Fibroblast of peridontal ligament (primary cell): ENCODE measurements around the gene MBOAT2.

Source experiments
- DNase-seq: peaks from one replicate; pipeline ENCODE4 v3.0.0-alpha.2; 2010; ENCODE audit errors: extremely low read depth

MBOAT2 gene

DNA sequence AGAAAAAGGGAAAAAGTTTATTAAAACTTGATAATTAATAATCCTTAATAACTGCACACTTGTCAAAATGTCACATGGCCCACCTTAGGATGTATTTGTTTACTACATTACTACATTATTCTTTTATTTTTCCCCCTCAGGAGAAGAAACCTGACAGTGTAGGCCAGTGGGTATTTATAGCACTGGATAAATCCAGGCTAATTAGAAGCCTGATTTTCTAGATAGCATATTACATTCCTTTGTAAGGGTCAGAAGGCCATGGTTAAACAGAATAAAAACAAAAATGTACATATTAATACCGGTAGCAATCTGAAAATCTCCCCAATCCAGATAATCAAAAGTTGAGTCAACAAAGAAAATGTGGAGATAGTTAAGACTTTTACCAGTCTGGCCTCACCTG lies 144.6 kb downstream of the MBOAT2 start:
- no peak for DNase-seq

DNA sequence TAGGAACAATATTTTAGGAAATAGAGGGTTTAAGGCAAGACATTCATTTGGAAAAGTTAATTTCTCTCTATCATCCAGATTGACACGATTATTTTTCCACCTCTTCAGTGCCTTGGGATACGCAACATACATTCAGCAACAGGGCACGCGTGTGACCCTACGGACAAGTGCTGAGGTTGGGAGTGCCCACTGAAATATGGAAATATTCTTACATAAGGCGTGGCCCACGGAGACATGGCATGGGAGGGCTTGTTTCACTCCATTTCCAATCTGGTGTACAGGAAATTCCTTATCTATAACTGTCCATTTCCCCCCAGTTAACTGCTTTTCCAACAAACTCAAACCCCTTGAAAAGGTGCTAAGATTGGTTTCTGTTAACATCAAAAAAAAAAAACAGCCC lies 145.2 kb downstream of the MBOAT2 start:
- DNase-seq, result no peak

DNA sequence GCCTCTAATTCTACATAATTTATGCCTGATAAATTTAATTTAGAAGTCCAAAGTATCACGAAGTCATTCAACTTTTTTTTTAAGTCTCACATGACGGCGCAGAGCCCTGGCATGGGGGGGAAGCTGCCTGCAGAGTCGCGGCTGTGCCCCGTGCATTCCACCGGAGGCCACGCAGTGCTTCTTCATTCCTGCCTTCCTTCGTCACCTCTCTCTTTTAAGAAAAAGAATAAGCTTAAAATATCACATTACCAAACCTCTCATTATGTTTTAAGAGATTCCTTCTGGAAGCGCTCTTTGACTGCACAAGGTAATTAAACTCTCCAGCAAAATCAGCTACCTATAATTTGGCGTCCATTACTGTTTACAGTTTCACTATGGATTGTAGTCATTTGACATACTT lies 145.8 kb downstream of the MBOAT2 start:
- DNase-seq, result peak; percentile 70

DNA sequence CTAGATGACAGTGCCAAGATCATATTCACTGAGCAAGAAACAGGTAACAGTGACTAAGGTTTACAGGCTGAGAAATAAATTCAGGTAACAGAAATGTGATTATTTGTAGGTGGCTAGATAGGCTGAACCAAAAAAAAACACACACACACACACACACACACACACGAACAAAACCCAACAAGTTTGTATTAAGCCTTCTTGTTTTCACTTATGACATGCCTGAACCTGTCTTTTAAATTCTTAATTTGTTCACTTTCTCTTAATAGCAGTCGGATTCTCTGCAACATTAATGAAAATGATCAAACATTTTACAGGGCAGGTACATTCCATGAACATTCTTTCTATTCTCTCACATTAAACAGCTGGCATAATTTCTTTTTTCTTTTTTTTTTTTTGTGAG lies 147.3 kb downstream of the MBOAT2 start:
- no peak for DNase-seq

DNA sequence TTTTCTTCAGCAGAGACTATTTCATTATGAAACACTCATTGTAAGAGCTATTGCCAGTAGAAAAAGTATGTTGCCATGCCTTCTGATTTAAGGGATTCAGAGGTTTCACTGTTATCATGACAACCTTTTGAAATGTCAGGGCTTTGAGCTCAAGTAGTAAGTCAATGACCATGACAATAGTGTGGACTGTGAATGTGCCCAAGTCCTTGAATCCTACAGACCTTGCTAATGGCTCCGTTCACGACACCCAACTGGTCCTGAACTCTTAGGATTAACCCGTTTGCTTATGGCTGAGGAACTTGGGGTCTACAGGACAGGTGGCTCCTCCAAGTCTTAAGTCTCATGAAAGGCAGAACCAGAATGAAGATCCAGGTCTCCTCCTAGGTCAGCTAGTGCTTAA lies 148.5 kb downstream of the MBOAT2 start:
- DNase-seq, result no peak

DNA sequence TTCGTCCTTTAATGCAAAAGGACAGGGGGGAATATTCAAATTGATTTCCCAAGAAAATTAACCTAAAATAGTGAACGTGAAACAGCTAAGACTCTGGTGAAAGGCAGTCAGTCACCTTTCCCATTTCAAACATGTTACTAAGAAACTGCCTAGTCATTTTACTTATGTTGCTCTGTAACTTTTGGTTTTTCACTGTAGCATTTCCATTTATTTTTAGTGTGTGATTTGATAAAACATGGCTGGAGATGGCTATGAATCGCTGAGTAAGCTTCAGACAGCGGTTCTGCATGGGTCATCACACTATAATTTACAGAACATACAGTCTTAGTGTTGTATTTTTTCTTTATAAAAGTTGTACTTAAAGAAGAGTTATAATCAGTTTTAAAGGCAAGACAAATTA lies 150.1 kb downstream of the MBOAT2 start:
- no peak for DNase-seq

DNA sequence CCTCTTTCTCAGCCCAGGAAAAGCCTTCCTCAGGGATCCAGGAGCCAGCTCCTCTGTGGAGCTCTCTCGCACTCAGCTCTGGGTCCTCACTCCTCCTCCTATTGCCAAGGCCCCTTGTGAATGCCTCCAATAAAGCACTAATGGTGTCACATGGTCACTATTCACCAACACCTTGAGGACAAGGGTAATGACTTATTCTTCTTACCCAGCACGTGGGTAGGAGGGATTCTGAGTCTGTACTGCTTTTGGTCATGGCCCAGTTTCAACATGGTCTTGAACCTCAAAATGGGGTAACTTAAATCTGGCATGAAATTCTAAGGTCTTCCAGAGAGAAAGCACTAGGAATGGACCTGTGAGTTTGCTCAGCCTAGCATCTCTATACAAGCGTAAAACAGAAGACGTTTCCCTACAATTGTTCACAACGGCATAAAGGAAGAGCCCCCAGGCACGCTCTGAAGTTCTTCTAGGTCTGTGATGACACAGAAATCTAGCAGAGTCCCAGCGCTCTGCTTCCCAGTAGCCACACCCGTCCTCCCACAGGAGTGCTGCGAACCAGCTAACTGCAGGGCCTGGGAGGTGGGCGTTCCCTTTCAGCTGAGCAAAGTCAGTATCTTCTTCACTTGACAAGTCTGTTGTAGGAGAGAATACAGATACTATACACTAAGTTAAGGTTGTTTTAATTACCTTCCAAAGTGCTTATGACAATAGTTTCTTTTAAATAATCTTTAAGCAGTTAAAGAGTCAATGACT lies 151.5 kb downstream of the MBOAT2 start:
- no peak for DNase-seq

DNA sequence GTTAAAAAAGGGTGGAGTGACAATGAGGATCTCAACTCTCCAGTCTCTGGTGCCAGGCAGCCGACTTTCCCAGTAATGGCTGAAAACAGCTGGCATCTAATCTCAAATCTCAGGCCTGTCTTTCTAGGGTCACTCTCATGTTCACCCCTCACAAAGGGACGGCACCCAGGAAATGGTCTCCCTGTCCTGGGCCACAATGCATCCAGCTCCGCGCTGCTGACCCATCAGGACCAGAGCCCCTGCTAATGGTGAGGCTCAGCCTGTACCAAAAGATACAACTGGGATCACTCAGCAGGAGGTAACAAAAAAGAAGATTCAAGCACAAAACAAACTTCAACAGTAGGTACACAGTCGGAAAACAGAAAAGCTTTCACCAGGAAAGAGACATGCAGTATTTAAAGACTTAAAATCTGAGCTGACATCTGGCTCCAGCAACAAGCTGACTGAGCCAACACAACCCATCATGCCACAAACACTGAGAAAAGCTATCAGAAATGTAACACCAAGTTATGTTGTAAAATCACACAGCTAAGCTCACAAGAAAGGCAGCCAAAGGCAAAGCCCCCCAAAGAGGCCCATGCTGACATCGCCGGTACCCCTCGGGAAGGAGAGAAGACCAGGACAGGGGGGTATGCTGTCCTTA lies 152.5 kb downstream of the MBOAT2 start:
- no peak for DNase-seq

DNA sequence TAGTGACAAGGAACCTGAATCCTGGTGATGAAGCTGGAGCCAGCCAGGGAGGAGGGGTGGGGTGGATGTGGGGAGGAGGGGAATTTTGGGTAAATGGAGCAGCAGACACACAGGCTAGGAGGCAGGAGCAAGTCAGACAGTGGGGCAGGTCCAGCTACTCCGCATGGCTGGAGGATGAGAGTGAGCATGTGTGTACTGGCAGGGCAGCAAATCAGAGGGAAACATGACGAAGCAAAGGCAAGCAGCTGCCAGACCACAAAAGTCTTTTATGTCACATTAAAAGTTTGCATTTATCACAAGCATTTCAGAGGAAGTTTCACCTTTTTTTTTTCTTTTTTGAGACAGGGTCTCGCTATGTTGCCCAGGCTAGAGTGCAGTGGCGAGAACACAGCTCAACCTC lies 154.2 kb downstream of the MBOAT2 start:
- DNase-seq, result peak; percentile 68

DNA sequence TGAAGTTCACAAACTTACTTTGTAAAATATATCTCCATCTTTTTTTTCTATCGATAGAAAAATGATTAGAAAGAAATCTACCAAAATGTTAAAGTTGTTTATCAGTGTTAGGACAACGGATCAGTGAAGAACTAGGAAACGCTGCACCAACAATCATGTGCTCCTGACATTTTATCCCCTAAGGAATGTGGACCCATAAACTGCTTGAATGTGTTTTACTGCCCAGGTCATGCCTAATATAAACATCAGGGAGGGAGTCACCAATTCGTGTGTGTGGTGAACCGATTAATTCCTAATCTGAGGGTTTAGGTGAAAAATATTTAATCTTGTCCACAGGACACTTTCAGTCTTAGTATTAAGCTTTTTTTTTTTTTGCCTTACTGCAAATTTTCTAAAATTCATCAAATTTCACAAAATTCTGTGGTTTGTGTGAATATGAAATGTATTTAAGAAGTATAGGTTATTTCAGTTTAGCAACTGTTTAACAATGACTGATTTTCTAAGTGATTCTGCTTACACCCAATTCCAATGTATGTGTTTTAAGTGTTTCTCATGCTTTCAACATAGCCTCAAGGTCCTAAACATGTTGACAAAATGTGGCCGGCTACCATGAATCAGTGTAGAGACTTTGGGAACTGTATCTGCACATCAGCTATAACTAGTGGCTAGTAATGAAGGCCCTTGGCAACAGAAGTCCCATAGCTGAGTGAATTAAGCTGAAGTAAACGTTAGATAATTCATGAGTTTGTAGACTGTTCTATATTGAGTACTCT lies 155.0 kb downstream of the MBOAT2 start:
- no peak for DNase-seq

DNA sequence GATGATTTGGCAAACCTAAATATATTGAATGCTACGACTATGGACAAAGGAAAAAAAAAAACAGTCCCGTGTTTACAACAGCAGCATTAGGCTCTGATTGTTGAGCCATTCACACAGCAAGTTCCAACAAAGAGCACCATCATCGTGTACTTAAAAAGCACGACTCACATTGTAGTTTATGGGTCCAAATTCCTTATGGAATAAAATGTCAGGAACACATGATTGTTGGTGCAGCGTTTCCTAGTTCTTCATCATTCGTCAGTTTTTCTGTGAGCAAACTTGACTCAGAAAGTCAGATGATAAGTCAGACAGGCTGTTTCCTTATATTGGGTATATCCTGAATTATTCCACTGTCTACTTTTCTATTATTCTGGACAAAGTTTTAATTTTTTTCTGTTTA lies 156.1 kb downstream of the MBOAT2 start:
- peak; percentile 23 for DNase-seq

DNA sequence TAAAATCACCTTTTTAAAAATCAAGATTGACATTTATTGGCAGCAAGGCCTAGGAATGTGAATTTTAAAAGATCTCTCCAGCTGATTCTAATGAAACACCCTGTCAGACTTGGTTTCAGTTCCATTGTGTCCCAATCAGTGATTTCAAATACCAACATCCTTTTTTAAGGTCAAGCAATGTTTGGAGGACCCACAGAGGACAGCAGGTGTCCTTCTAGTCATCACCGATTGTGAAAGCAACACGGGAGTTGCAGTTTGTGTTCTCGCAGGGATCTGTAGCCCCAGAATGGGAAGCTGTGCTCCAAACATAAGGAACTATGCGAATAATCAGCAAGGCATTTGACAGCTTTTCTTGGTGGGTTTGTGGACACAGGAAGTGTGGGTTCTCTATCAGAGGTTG lies 161.6 kb downstream of the MBOAT2 start:
- DNase-seq, result no peak

DNA sequence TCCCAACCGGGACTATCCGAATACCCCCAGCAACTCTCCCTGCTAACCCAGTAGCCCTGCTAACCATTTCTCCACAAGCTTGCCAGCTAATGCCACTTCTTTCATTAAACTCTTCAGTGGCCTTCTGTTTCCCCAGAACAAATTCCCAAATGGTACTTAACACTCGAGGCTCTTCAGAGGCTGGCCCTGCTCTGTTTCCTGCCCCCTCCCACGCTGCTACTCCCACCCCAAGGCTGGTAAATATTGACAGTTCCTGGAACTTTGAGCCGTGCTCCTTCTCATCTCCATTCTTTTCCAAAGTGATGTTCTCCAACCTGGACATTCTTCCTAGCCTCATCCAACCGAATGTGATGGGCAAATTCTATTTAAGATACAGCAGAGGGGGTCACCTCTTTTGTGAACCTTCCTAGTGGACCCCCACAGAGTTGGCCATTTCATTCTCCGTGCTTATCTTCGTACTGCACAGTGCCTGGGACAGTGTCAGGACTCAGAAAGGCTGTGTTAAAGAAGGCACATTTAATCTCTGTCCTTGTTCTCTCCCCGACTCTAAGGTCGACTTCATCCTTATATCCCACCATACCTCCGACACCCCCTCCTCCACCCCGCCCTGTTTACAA lies 162.9 kb downstream of the MBOAT2 start:
- DNase-seq, result no peak

DNA sequence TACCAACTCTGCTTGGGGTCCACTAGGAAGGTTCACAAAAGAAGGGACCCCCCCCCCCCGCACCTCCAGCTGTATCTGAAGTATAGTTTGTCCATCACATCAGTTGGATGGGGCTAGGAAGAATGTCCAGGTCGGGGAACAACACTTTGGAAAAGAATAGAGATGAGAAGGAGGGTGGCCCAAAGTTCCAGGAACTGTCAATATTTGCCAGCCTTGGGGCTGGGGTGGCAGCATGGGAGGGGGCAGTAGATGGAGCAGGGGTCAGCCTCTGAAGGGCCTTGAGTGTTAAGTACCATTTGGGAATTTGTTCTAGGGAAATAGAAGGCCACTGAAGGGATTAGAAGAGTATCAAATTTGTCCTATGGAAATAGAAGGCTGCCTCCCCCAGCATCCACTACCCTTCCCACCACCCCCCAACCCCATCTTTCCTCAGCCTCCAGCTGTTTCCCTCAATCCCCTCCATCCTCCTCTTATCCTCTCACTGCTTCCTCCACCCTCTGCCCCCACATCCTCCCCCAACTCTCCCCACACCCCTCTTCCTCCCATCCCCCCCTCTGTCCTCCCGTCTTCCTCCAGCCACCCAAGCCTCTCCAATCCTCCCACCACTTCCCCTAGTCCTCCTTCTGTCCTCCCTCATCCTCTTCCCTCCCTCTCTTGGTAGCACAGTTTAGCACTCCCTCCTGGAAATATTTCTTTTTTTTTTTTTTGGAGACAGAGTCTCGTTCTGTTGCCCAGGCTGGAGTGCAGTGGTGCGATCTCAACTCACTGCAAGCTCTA lies 164.1 kb downstream of the MBOAT2 start:
- DNase-seq, result no peak

DNA sequence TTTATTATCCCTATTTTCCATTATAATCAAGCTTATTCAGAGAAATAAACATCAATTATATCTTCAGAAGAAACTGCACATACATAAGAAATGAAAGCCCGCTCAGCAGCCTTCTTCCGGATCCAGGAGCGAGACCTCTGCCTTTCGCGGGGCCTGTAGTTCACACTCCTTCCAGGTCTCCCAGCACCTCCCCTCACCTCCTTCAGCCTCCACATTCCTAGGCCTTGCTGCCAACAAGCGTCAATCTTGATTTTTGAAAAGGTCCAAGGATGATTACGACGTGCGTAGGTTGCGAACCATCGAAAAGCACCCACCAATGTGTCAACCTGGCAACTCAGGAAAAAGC lies 165.7 kb downstream of the MBOAT2 start:
- no peak for DNase-seq

DNA sequence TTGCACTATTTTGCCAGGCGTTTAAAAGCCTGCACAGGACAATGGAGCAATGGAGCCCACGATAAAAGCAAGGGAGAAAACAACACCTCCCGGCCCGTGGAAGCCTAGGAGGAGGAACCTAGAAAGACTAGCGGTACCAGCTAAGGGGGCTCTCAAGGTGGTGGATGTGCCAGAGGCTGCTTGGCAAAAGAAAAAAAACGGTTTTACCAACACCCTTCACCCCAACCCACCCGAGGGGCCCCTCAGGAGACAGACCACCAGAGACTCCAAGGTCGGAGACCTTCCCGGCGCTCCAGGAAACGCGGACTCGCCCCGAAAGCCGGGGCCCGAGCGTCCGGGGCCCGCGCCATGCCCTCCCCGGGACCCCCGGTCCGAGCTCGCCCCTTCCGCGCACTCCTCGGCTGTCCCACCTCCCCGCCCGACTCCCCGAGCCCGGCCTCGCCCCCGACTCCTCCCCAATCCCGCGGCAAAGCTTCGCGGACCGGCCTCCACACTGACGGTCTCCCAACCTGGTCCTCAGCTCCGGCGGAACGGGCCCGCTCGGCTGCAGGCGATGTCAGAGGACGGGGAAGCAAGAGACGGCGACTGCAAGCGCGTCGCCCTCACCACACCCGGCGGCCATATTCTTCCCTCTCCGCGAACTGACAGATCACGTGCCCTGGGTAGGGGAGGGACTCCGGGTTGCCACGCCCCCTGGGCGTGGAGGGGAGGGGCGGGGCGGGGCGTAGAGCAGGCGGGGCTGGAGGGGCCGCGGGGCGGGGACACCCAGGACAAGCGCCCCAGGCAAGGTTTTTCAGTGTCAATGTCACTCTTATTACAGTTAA lies 166.3 kb downstream of the MBOAT2 start, which contains the start of gene KIDINS220:
KIDINS220 (minus strand) TSS at position 643 of the 824 bp plus-strand sequence. CDS start 10,520 bp downstream, outside the sequence.
- peak; percentile 73 for DNase-seq

DNA sequence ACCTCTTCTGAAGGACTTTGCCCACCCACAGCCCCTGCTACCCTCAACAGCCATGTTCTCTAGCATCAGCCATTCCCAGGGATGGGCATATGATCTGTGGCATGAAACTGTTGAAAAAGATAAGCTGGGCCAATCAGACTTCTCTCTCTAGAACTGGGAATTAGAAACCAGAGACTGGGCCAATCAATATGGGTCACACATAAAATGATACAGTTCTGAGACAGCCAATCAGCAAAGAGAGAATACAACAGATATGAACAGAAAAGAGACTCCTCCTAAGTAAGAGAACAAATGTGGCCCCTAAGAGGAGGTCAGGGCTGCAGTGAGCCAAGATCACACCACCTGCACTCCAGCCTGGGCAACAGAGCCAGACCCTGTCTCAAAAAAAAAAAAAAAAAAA lies 168.2 kb downstream of the MBOAT2 start:
- no peak for DNase-seq

DNA sequence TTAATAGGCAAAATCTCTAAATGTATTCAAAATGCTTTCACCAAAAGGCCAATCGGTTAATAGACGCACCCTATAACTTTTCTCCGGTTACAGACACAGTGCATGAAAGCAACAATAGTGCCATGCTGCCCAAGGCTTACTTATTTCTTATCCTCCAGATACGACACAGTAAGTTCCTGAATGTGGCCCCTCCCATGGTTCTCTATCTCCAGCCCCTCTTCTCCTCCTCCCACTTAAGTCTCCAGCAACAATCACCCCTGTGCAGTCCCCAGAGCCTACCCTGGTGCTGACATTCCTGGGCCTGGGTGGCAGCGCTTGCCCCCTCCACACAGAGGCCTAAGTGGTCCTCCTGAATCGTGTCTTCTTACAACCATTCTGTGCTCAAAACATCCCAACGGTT lies 169.6 kb downstream of the MBOAT2 start:
- no peak for DNase-seq

DNA sequence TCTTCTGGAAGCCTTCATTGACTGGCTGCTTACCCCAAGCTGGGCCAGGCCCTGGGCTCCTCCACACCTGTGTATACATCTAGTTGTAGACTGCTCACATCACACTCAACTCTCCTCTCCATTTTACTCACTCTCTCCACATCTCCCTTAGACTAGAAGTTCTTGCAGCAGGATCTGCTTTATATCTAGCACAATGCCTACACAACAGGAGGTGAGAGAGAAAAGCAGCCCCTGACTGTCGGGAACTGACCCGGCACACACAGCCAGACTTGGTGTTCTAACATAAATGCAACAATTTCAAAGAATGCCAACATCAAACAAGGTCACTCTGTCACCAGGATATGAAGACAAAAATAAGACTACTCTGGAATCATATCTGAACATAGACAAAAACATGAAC lies 172.0 kb downstream of the MBOAT2 start:
- DNase-seq, result no peak

DNA sequence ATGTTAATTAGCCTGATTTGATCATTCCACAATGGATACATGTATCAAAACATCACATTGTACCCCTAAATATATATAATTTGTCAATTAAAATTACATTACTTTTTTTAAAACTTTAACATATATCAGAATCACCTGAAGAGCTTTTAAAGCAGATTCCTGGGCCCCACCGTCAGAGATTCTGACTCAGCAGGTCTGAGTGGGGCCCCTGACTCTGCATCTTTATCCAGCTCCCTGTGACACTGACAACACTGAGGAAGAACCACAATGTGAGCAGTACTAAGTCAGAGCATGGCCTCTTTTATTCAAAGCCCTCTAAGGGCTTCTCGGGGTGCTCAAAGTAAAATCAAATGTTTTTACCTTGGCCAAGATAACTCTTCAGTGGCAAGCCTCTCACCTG lies 175.8 kb downstream of the MBOAT2 start:
- DNase-seq, result no peak

DNA sequence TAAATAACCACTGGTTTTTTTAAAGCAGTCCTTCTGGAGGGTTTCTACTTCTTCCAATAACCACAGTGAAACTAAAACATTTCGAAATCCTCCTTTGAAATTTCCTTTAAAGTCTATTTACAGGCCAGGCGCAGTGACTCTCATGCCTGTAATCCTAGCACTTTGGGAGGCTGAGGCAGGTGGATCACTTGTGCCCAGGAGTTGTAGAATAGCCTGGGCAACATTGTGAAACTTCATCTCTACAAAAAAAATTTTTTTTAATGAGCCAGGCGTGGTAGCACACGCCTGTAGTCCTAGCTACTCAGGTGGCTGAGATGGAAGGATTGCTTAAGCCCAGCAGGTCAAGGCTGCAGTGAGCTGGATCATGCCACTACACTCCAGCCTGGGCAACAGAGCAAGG lies 181.3 kb downstream of the MBOAT2 start:
- DNase-seq, result peak; percentile 59
